Memory B cell (primary cell): ENCODE results near the gene ZNF473.
"Not testable (repeated sequence)": the region's sequence is repeated elsewhere in the genome, so short reads cannot be mapped to it uniquely, and the experiment has no call there.

ENCODE experiments used
- ATAC-seq: fragments of 150-1000 bp; cut with Tn5 transposase; 2 replicates; pipeline ENCODE4 v1.10.0; 2021; ENCODE audit warnings: low read depth, mild to moderate bottlenecking, moderate library complexity
- DNase-seq, 2 donors: peaks; one replicate each; pipeline ENCODE4 v3.0.0; 2022; ENCODE audit warnings: low spot score in 2 of 2
- H3K27ac Mint-ChIP-seq: one replicate; pipeline ENCODE4 v1.8.0; 2022; ENCODE audit warnings: mild to moderate bottlenecking, moderate library complexity, mixed read lengths
- H3K27me3 Mint-ChIP-seq: one replicate; pipeline ENCODE4 v1.8.0; 2022; ENCODE audit warnings: mixed read lengths
- H3K36me3 Mint-ChIP-seq: one replicate; pipeline ENCODE4 v1.8.0; 2022; ENCODE audit warnings: mild to moderate bottlenecking, mixed read lengths
- H3K4me1 Mint-ChIP-seq: one replicate; pipeline ENCODE4 v1.8.0; 2022; ENCODE audit warnings: mixed read lengths
- H3K4me3 Mint-ChIP-seq: one replicate; pipeline ENCODE4 v1.8.0; 2022; ENCODE audit warnings: mild to moderate bottlenecking, moderate library complexity, mixed read lengths
- H3K9me3 Mint-ChIP-seq: one replicate; pipeline ENCODE4 v1.8.0; 2022; ENCODE audit warnings: mixed read lengths

The ZNF473 gene

DNA sequence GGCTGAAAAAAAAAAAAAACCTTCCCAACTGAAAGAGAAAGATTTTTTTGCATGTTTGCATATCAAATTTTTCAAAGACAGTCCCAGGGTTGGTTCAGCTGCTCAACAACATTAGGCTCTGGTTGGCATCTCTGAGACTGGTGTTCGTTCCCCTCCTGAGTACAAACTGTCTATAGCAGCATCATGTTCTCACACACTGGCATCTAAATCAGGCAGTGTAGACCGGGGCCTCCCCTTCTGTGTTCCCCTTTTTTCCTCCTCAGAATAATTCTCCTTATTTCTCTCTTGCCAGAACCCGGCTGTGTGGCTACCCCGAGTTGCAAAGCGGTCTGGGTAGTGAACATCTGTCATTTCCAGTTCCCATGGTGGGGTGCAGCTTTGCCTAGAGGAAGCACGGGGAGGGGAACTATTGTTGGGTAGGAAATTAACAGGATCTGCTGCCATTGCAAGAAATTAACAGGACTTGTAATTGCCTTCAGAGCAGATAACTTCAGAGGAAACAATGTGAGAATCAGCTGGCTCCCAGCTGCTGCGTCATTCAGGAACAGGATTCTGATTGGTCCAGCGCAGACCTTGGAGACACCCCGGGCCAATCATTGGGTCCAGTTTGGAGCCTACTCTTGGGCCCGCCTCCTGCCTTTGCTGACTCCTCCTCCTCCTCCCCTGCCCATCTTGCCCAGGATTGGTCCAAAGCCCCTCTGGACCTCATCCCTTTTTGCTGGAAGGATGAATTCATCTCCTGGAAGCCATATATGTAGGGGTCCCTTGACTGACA lies 51.0 kb downstream of the ZNF473 start:
- H3K36me3 Mint-ChIP-seq, H3K4me1 Mint-ChIP-seq: not testable (repeated sequence)

DNA sequence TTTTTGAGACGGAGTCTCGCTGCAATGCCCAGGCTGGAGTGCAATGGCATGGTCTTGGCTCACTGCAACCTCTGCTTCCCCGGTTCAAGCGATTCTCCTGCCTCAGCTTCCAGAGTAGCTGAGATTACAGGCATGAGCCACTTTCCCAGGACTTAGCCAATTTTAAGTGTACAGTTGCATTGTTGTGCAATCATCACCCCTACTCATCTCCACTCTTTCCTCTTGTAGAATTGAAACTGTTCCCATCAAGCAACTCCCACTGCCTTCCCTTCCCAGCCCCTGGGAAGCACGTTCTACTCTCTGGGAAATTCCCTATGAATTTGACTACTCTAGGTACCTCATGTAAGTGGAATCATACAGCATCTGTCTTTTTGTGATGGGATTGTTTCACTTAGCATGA lies 53.2 kb downstream of the ZNF473 start:
- H3K27ac Mint-ChIP-seq, ATAC-seq, DNase-seq, H3K4me3 Mint-ChIP-seq, H3K4me1 Mint-ChIP-seq, H3K27me3 Mint-ChIP-seq, H3K9me3 Mint-ChIP-seq, H3K36me3 Mint-ChIP-seq: not testable (repeated sequence)

More for the DNA sequence above, 51.0 kb downstream of the ZNF473 start:
- H3K4me3 Mint-ChIP-seq, DNase-seq, H3K27ac Mint-ChIP-seq, H3K9me3 Mint-ChIP-seq: not testable (repeated sequence)
- peaks cover 11% of the 10 kb centered on the region for H3K27me3 Mint-ChIP-seq
- ATAC-seq: peak; percentile 24

DNA sequence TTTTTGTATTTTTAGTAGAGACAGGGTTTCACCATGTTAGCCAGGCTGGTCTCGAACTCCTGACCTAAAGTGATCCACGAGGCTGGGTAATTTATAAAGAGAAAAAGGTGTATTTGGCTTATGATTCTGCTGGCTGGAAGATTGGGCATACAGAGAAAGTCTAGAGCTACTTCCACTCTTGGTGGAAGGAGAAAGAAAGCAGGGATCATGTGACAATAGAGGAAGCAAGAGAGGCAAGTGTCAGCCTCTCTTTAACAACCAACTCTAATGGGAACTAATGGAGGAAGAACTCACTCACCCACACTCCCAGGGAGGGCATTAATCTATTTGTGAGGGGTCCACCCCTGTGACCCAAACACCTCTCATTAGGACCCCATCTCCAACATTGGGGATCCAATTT lies 58.6 kb downstream of the ZNF473 start:
- H3K36me3 Mint-ChIP-seq, H3K4me3 Mint-ChIP-seq, H3K9me3 Mint-ChIP-seq, H3K27me3 Mint-ChIP-seq, DNase-seq, H3K27ac Mint-ChIP-seq, ATAC-seq, H3K4me1 Mint-ChIP-seq: not testable (repeated sequence)

DNA sequence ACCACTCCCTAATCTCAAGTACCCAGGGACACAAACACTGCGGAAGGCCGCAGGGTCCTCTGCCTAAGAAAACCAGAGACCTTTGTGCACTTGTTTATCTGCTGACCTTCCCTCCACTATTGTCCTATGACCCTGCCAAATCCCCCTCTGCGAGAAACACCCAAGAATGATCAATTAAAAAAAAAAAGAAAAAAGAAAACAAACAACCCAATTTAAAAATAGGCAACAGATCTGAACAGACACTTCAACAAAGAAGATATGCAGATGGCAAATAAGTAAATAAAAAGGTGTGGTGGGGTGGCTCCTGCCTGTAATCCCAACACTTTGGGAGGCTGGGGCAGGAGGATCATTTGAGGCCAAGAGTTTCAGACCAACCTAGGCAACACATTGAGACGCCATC lies 61.3 kb downstream of the ZNF473 start:
- H3K9me3 Mint-ChIP-seq, DNase-seq, H3K4me3 Mint-ChIP-seq, H3K4me1 Mint-ChIP-seq, H3K27ac Mint-ChIP-seq, H3K27me3 Mint-ChIP-seq, H3K36me3 Mint-ChIP-seq, ATAC-seq: not testable (repeated sequence)

DNA sequence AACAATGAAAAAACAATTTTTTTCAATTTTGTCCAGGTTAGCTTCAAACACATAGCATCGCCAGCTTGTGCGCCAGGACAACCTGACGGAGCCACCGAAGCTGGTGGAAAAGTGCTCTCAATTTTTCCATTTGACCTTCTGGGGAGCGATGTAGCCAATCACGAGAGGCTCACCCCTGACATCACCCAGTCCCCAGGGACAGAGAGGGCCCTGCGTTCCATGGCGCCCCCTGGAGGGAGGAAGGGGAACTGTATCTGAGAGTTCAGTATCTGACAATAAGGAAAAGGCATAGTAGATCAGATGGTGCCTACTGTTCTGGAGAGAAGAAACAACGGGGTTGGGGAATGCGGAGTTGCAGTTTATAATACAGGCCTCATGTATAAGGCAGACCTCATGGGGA lies 64.9 kb downstream of the ZNF473 start:
- not testable (repeated sequence) for ATAC-seq, DNase-seq

GRCh38 chr19:50091786-50092185 lies 66.0 kb downstream of the ZNF473 start:
- not testable (repeated sequence) for H3K27ac Mint-ChIP-seq, H3K36me3 Mint-ChIP-seq, H3K4me3 Mint-ChIP-seq, ATAC-seq, H3K4me1 Mint-ChIP-seq, DNase-seq, H3K9me3 Mint-ChIP-seq, H3K27me3 Mint-ChIP-seq

More for the DNA sequence above, 64.9 kb downstream of the ZNF473 start:
- H3K9me3 Mint-ChIP-seq, H3K4me1 Mint-ChIP-seq, H3K27me3 Mint-ChIP-seq, H3K36me3 Mint-ChIP-seq, H3K4me3 Mint-ChIP-seq, H3K27ac Mint-ChIP-seq: not testable (repeated sequence)

GRCh38 chr19:50092597-50092996 lies 66.8 kb downstream of the ZNF473 start:
- not testable (repeated sequence) for H3K4me1 Mint-ChIP-seq, H3K27ac Mint-ChIP-seq, H3K27me3 Mint-ChIP-seq

GRCh38 chr19:50097884-50098283 lies 72.1 kb downstream of the ZNF473 start:
- not testable (repeated sequence) for H3K4me3 Mint-ChIP-seq, DNase-seq, H3K36me3 Mint-ChIP-seq, H3K4me1 Mint-ChIP-seq, H3K27ac Mint-ChIP-seq, H3K27me3 Mint-ChIP-seq, ATAC-seq, H3K9me3 Mint-ChIP-seq

More at GRCh38 chr19:50092597-50092996, 66.8 kb downstream of the ZNF473 start:
- not testable (repeated sequence) for ATAC-seq, H3K36me3 Mint-ChIP-seq, H3K9me3 Mint-ChIP-seq, H3K4me3 Mint-ChIP-seq, DNase-seq

DNA sequence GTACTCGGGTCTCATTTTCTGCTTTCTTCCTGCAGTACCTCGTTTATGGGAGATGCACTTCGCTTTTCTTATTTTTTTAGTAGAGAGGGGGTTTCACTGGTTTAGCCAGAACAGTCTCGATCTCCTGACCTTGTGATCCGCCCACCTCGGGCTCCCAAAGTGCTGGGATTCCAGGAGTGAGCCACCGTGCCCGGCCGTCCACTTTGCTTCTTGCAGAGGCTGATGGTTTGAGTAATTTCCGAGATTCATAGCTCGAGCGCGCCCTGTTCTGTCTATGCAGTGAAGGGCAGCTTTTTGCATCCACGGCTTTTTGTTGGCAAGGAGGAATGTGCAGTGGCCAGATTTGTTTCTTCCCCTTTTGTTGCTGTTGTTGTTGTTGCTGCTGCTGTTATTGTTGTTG lies 73.1 kb downstream of the ZNF473 start:
- not testable (repeated sequence) for H3K27me3 Mint-ChIP-seq, H3K27ac Mint-ChIP-seq, H3K9me3 Mint-ChIP-seq, H3K36me3 Mint-ChIP-seq, ATAC-seq, H3K4me3 Mint-ChIP-seq, H3K4me1 Mint-ChIP-seq
- DNase-seq: peak in 1 of 2 donors; percentile 26

DNA sequence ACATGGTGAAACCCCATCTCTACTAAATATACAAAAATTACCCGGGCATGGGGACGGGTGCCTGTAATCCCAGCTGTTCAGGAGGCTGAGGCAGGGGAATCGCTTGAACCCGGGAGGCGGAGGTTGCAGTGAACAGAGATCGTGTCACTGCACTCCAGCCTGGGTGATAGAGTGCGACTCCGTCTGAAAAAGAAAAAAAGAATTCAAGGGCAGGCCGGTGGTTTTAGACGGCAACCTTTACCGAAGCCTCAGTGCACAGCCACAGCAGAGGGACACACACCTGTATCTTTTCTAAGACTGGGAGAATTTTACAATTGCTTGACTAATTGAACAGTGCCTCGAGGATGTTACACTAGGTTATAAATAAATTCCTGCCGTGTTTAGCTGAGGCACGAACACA lies 73.9 kb downstream of the ZNF473 start:
- ATAC-seq, H3K36me3 Mint-ChIP-seq: not testable (repeated sequence)

GRCh38 chr19:50100946-50101345 lies 75.1 kb downstream of the ZNF473 start:
- not testable (repeated sequence) for H3K4me3 Mint-ChIP-seq, H3K36me3 Mint-ChIP-seq

More for the DNA sequence above, 73.9 kb downstream of the ZNF473 start:
- not testable (repeated sequence) for H3K27me3 Mint-ChIP-seq, H3K9me3 Mint-ChIP-seq, H3K4me3 Mint-ChIP-seq, H3K27ac Mint-ChIP-seq, H3K4me1 Mint-ChIP-seq
- DNase-seq: peak in 1 of 2 donors; percentile 26

More at GRCh38 chr19:50100946-50101345, 75.1 kb downstream of the ZNF473 start:
- not testable (repeated sequence) for DNase-seq, H3K9me3 Mint-ChIP-seq, H3K27me3 Mint-ChIP-seq, H3K27ac Mint-ChIP-seq, H3K4me1 Mint-ChIP-seq, ATAC-seq
